CD4-positive, alpha-beta T cell treated with Interleukin-21 for 1 hour (primary cell): ENCODE measurements around the gene NME4.
"Not testable (repeated sequence)": the region's sequence is repeated elsewhere in the genome, so short reads cannot be mapped to it uniquely, and the experiment has no call there.

Experiments used
- DNase-seq: peaks from one replicate; pipeline ENCODE4 v3.0.0-alpha.2; 2020

The NME4 gene

DNA sequence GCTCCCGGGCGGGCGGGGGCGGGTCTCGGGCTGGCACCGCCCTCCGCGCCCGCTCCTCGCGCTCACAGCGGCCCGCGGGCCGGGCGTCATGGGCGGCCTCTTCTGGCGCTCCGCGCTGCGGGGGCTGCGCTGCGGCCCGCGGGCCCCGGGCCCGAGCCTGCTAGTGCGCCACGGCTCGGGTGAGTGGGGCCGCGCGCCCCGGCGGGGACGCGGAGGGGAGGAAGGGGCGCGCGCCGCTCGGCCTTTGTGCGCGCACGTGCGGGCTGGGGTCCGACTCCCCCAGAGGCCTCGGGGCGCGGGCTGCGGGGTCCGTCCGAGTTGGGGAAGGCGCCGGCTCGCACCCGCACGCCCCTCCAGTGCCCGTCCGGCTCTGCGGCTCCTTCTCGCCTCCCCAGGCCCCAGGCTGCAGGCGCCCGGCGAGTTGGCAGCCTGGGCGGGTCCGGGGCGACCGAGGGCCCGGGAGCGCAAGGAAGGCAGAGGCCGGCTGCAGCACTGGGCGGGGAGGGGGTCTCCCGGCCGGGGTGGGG is at the start of gene NME4:
NME4 (plus strand) TSS at position 65 of the 527 bp plus-strand sequence; CDS start at position 89, 24 bp downstream.
- peak; percentile 16 for DNase-seq

DNA sequence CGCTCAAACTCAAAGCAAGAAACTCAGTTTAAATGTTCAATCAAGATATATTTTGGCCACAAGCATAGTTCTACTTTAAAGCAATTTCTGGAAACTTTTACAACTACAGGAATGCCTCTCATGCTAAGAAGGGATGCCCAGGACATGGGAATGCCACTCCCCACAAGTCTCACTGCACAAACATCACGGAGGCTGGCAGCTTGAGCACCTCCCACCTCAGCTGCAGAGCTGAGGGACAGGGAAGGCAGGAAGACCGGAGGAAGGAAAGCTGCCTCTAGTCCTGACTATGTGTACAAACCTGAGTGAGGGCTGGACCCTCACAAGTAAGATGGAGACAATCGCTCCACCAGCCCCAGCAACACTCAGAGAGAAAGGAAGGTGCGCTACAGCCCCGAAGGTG is 49.8 kb upstream of the NME4 start:
- no peak for DNase-seq

DNA sequence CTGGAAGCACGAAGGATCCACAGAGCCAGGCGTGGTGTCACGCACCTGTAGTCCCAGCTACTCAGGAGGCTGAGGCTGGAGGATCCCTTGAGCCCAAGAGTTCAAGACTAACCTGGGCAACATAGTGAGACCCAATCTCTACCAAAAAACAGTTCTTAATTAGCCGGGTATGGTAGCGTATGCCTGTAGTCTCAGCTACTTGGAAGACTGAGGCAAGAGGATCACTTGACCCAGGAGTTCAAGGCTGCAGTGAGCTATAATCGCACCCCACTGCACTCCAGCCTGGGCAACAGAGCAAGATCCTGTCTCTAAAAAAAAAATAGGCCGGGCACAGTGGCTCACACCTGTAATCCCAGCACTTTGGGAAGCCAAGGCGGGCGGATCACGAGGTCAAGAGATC is 48.5 kb upstream of the NME4 start:
- not testable (repeated sequence) for DNase-seq

DNA sequence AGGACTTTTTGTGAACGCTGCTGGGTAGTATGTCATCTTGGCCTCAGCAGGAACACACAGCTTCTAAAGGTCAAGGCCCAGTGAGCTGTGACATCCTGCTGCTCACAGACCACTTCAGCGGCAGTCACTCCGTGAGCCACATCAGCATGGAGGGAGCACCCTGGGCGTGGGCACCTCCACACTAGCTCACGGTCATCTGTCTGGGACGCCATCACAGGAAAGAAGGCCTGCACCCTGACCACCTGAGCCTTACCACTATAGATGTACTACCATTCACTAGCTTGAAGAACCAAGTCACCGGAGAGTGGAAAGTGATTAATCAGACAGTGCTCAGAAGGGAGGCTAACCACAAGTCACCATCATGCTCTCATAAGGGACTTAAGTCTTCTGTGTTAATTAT is 47.8 kb upstream of the NME4 start:
- DNase-seq = no peak

DNA sequence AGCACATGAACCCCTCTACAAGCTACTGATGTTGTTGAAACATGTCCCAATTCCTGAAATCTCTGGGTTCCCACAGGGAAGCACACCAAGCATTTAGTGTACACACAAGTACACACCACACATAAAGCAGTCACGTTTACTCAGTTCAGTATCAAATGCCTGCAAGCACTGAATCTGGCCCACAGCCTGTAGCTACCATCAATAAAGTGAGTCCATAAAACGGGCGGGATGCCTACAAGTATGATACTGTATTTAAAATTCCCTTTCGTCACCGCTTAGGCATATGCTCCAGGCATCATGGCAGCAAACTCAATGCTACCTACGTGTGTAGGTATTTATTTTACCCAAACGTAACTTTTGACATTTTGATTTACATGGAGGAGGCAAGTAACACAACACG is 46.8 kb upstream of the NME4 start:
- DNase-seq = no peak

DNA sequence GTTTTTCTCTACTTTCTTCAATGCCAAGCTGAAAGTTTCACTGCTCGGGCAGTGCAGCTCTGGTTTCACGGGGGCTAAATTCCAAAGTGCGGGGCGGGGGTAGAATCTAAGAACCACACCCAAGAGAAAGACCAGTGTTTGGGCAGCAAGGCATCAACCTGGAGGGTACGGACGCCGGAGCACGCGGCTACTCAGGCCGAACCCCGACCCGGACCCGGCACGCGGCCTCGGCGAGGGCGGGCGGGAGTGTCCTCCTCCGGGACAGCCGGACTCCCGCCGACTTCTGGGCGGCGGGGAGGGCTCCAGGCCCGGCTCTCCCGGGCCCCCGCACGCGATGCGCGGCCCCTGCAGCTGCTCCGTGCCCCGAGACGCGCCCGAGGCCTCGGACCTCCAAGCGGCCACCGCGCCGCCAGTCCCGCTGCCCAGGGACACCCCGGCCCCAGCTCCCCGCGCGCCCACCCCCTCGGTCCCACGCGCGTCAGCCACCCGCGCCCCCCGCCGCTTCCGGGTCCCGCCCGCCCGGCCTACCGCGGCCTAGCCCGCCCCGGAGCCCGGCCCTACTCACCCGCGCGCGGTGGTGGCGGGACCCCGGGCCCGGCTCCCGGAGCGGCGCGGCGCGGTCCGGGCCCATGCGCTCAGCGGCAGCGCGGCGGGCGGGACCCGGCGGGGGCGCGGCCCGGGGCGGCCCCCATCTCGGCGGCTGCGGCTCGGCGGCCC is 45.0 kb upstream of the NME4 start:
- peak; percentile 43 for DNase-seq

DNA sequence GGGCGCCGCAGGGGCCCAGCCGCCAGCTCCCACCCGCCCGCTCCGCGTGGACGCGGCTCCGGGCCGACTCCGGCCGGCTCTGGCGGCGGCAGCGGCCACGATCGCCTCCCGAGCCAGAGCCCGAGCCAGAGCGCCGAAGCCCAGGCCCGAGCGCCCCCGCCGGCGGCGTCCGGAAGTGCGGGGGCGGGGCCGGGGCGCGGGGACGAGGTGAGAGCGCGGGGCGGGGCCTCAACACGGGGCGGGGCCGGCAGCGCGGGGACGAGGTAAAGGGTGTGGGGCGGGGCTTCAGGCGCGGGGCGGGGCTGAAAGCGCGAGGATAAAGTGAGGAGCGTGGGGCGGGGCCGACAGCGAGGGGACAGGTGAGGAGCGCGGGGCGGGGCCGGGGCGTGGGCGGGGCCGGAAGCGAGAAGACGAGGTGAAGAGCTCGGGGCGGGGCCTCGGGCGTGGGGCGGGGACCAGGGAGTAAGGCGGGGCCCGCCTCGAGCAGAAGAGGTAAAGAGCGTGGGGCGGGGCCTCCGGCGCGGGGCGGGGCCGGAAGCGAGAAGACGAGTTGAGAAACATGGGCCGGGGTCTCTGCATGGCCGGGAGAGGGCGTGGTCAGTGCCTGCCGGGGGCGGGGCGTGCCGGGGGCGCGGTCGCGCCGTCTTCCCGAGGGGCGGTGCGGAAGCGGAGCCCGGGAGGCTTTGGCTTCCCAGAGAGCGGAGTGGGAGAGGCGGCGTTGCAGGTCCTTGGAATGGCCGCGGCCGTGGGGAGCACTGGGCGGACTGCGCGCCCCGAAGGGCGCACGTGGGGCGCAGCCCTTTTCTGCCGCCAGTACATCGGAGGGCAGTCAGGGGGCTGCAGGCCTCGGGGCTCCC is 44.2 kb upstream of the NME4 start, which contains the start of gene AXIN1:
AXIN1 (minus strand) TSS at position 177 of the 857 bp plus-strand sequence. CDS start 5,698 bp downstream, outside the sequence.
- DNase-seq = peak; percentile 99

DNA sequence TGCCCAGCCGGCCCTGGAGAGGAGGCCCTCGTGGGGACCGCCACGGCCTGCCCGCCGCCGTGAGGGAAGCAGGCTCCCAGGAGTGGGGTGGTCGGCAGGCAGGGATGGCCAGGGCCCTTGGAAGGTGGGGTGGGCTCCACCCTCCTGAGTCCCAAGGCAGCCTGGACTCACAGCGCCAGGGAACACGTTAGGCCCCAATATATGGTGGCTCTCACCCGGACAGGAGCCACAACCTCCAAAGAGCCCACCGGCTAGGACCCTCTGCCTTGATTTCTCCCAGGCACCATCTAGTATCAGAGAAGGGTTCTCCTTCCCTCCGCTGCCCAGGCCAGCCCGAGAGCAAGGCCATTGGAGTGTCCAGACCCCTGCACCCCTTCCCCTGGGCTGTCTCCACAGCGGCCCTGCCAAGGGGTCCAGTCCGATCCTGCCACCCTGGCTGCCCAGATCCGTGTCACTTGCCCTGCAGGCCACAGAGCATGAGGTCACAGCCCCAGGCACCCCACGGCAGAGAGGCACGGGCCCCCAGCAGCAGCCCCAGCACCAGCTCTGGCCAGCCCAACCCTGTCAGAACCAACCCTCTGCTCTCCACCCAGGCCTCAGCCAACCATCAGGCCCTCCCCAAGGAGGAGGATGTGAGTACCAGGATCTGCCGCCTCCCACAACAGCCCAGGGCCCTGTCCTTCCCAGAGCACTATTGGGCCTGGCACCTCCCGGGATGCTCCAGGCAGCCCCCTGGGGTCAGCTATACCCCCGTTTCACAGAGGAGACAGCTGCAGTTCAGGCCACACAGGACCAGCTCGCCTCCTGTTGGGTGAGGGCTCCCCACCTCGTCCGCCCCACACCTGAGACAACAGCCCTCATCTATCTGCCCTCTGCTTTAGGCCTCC is 43.4 kb upstream of the NME4 start:
- DNase-seq = no peak

DNA sequence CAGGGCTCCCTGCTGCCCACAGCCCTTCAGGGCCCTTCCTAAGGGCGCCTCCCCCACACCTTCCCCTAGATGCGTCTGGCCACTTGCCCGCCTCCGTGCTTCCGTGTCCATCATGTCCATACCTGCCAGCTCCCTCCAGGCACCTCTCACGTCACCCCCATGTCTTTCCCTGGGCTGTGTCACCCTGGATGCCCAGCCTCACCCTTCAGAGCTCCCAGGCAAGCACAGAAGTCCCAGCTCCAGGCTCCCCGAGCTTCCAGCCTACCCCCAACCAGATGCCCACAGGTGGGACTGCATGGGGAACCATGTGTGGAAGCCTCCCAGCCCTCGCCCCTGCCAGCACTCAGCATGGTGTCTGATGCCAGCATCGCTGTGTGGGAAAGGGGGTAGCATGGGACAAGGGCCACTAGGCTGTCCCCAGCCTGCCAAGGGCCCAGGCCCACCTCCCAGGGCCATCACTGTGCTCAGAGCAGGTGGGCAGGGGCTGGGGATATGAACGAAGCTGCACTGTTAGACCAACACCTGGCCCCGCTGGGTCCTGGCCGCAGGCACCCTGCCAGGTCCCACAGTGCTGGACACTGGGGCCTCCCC is 42.6 kb upstream of the NME4 start:
- no peak for DNase-seq

DNA sequence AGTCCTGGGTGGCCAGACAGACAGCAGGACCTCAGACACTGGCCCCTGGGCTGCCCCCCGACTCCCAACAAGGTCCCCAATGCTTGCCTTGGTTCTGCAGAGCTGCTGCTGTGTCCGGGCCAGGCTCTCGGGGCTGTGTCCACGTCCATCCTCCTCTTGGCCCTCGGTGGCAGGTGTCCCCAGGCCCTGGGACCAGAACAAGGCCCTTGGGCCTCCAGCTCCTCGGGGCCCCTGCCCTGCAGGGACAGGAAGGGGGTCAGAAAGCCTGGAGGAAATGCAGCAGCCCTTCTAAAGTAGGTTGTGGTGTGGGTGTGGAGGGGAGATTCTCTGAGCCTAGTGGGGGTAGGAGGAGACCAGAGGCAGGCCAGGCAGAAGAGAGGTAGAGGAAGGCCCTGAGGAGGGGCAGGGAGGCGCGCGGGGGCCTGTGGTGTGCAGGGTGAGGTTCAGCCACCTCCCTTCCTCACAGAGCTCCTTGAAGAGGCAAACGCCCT is 42.0 kb upstream of the NME4 start:
- peak; percentile 71 for DNase-seq

DNA sequence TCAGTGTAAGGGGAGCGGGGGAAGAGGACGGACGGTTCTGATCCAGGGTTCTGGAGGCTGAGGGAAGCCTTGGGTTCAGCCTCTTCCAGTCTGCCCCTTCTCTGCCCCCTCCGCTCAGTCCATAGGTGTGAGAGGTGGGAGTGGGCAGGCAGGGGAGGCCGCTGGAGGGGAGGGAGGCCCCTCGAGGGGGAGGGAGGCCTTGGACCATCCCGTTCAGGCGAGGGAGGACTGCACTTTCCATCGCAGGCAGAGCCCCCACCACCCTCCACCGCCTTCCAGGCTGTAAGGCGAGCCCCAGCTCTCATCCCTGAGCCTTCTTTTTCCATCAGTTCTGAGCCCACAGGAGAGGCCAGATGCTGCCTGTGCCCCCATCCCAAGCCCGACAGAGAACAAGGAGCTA is 40.3 kb upstream of the NME4 start:
- DNase-seq = no peak

DNA sequence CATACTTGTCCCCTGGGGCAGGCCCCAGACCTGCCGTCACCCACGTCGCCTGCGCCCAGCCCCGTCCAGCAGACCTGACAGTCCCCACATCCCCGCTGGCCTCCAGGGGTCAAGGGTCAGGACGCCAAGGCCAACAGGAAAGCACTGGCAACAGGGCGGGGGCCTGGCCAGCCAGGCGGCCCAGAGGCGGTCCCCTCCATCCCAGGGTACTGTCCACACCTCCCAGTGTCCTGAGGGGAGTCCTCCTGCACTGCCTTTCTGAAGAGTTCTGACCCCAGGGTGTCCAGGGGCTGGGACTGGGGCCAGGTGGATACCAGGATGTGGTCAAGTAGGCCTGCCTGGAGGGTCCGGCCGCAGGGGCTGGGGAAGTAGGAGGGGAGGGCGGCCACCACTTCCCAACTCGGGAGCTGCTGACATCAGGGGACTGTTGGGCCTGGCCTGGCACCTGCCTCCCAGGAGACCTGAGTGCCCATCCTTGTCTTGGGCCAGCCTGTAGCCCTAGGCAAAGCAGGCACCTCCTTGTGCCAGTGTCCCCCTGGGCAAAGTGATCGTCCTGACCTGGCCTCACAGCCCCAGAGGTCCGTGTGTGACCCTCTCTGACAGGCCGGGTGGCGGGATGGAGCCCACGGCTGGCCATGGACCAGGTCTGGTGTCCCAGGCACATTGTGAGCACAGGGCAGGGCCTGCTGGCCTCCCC is 37.8 kb upstream of the NME4 start:
- no peak for DNase-seq

DNA sequence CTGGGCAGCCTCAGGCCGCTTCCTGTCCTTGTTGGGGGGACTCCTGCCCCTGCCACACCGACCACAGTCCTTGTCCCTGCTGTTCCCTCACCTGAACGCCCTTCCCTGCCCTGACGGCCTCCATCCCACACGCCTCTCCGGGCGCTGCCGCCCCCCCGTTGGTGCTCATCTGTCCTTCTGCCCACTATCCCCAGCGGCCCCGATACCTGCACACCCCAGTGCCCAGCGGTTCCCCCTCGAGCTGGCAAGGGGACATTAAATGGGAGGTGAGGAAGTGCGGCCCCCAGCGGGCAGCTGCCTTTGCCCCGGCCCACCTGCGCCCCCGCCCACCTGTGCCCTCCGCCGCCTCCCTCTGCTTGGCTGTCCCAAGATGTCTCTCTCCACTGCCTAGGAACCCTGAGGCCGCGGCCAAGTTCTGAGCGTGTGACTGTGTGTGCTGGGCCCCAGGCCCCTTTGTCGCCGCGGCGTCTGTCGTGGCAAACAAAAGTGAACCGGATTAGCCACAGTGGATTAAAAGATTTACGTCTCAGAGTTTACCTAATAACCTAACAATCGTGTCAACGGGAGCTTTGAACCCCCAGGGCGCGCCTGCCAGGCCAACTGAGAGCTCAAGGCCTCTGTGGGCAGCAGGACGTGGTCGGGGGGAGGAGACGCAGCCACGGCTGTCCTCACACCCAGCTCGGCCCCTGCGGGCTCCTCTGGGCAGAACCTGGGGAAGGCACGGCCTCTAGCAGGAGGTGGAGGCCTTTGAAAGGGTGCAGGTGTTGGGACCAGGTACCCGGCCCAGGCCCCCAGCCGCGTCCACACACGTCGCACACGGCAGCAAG is 36.9 kb upstream of the NME4 start:
- no peak for DNase-seq

DNA sequence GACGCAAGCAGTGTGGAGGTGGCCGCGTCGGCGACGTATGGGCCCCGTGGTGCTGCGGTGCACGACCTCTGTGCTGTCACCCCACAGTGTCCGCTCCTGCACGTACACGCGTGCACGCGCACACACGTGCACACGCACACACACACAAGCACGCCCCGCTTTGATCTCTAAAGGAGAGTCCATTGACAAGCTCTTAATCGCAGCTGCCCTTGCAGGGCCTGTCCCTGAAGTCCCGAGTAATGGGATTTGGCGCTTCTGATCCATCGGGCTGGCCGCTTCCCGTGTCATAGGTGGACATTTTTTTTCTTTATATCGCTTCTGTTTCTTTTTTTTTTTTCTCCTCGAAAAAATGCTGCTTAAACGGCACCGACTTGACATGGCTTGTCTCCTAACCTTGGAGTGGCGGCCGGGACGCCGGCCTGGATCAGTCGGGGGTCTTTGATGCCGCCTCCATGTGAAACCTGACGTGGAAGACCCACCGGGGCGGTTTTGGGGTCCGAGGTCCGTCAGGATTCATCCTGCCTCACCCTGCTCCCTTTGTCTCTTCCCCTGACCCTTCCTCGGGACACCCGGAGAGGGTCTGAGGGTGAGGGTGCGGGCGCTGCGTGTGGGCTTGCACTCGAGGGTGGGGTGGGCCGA is 36.2 kb upstream of the NME4 start:
- no peak for DNase-seq

DNA sequence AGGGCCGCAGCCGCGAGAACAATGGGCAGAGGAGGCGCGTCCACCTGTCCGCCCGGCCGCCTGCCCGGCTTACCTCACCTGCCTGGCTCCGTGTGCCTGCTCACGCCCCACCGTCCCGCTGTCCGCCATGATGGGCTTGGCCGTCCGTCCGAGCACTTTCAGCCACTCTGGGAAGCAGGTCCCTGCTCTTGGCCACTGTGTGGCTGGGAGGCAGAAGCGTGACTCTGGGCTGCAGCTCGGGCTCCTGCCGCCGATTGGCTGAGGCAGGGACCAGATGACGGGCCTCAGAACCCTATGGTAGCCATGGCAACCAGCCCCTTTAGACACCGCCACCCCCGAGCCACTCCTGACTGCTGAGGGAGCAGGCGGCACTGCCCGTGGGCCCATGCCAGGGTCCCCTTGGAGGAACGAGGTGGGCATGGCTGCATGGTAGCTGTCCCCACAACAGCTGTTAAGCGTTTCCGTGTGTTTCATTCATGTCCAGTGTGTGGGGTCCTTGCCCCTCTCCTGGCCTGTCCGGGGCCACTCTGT is 35.6 kb upstream of the NME4 start:
- no peak for DNase-seq

DNA sequence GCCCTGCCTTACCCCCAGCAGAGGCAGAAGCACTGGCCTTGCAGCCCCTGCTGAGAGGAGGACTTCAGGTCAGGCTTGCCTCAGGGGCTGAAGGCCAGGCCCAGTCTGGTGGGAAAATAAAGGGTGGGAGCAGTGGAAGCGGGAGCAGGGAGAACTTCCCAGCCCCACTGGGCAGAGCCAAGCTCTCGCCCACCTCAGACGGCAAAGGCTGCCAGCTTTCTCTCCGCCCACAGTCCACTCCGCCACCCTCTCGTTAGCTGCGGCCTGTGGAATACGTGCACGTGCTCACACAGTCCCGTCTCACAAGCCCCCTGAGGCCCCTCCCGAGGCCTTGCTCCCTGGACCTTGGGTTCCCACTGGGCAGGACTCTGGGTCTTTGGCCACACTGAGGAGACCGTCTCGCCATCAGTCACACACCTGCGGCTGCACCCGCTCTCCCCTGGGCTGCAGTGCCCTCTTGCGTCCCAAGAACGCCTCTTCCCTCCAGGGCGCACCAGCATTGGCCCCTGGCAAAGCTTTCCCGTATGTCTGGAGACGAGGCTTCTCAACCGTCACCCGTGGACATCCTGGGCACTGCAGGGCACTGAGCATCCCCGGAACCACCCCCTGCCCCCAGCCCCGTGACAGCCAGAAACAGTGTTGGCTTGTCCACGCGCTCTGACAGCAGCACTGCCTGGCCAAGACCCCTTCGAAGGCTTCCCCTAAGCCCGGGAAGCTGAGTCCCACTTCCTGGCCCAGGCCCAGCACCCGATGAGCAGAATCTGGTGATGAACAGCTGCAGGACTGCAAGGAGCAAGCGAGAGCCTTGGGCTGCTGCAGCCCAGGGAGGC is 34.9 kb upstream of the NME4 start:
- DNase-seq = peak; percentile 80

DNA sequence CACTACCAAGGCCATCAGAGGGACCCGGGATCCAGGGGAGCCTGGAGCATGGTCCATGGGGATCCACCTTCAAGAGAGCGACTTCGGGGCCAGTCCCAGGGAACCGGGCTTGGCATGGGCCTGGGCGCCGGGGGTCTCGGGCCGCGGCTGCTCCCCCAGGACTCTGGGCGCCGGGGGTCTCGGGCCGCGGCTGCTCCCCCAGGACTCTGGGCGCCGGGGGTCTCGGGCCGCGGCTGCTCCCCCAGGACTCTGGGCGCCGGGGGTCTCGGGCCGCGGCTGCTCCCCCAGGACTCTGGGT is 34.3 kb upstream of the NME4 start:
- DNase-seq = not testable (repeated sequence)

DNA sequence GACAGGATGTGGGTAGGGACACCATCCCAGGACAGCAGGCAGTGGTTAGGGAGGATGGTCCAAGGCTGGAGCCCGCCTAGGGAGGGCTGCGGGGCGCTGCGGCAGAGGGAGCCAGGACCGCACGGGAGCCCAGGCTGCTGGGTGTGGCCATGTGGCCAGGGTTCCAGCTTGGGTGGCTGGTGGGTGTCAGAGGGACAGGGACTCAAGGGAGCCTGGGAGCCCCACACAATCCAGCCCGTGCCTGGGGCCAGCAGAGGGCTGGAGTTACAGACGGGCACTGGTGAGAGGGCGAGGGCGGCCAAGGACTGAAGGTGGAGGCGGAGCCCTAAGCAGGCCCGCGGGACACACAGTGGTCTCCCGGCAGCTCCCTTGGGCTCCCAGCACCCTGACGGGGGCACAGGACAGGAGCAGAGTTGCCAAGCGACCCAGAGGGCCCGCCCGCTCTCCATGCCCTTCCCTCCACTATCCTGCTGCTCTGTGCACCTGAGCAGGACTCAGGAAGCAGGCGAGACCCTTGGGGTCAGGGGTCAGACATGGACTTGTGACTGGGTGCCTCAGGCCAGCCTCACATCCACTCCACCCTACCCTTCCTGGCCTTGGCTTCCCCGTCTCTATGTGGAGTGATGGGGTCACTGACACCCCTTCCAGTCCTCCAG is 33.8 kb upstream of the NME4 start:
- no peak for DNase-seq
